ENCODE results near the gene PLCL2.

PLCL2 gene

GRCh38 chr3:17006132-17006852, 121.5 kb downstream of the PLCL2 start:
- Histone ChIP-seq H3K27me3 (ENCODE audit: control insufficient read depth, insufficient read depth, low read length) (no peaks in the 10 kb centered on the region), H3K36me3 (ENCODE audit: insufficient read depth, low read length) (no peaks in the 10 kb centered on the region), H3K4me3 (ENCODE audit: low read length) (no peak overlapping the region), H3K4me2 (ENCODE audit: low read length) (no peak overlapping the region), H3K9ac (ENCODE audit: low read depth, low read length) (no peak overlapping the region), H3K9me3 (replicated peaks; ENCODE audit: low read length) (no peaks in the 10 kb centered on the region), H3K4me1 (ENCODE audit: control insufficient read depth, insufficient read depth, low read length) (no peaks in the 10 kb centered on the region)

- H3K9me3 ChIP-seq (replicated peaks; ENCODE audit: low read length), result no peaks in the 10 kb centered on the region
- H3K4me1 ChIP-seq (ENCODE audit: control insufficient read depth, insufficient read depth, low read length), result no peaks in the 10 kb centered on the region
- no peaks in the 10 kb centered on the region for H3K27me3 ChIP-seq (ENCODE audit: control insufficient read depth, insufficient read depth, low read length)
- no peak overlapping the region for H3K4me3 ChIP-seq (ENCODE audit: low read length)
- H3K4me2 ChIP-seq (ENCODE audit: low read length), result no peak overlapping the region
- H3K36me3 ChIP-seq (ENCODE audit: insufficient read depth, low read length), result no peaks in the 10 kb centered on the region
- no peak overlapping the region for H3K9ac ChIP-seq (ENCODE audit: low read depth, low read length)
Observed at GRCh38 chr3:17007284-17007683, 122.5 kb downstream of the PLCL2 start.

GRCh38 chr3:17009826-17010225, 125.1 kb downstream of the PLCL2 start:
- Histone ChIP-seq H3K27me3 (ENCODE audit: control insufficient read depth, insufficient read depth, low read length) (no peaks in the 10 kb centered on the region), H3K36me3 (ENCODE audit: insufficient read depth, low read length) (no peaks in the 10 kb centered on the region), H3K4me3 (ENCODE audit: low read length) (no peak overlapping the region), H3K9me3 (replicated peaks; ENCODE audit: low read length) (no peaks in the 10 kb centered on the region), H3K4me2 (ENCODE audit: low read length) (no peak overlapping the region), H3K4me1 (ENCODE audit: control insufficient read depth, insufficient read depth, low read length) (no peaks in the 10 kb centered on the region), H3K9ac (ENCODE audit: low read depth, low read length) (no peak overlapping the region)

GRCh38 chr3:17011728-17012338, 127.1 kb downstream of the PLCL2 start:
- H3K4me1 ChIP-seq (ENCODE audit: control insufficient read depth, insufficient read depth, low read length), result no peaks in the 10 kb centered on the region
- no peaks in the 10 kb centered on the region for H3K9me3 ChIP-seq (replicated peaks; ENCODE audit: low read length)
- H3K36me3 ChIP-seq (ENCODE audit: insufficient read depth, low read length), result no peaks in the 10 kb centered on the region
- H3K4me3 ChIP-seq (ENCODE audit: low read length), result no peak overlapping the region
- no peak overlapping the region for H3K4me2 ChIP-seq (ENCODE audit: low read length)
- no peak overlapping the region for H3K9ac ChIP-seq (ENCODE audit: low read depth, low read length)
- no peaks in the 10 kb centered on the region for H3K27me3 ChIP-seq (ENCODE audit: control insufficient read depth, insufficient read depth, low read length)

GRCh38 chr3:17013050-17013449, 128.3 kb downstream of the PLCL2 start:
- Histone ChIP-seq H3K9ac (ENCODE audit: low read depth, low read length) (no peak overlapping the region), H3K36me3 (ENCODE audit: insufficient read depth, low read length) (no peaks in the 10 kb centered on the region)

GRCh38 chr3:17013571-17013970, 128.8 kb downstream of the PLCL2 start:
- Histone ChIP-seq H3K4me3 (ENCODE audit: low read length) (no peak overlapping the region), H3K9me3 (replicated peaks; ENCODE audit: low read length) (no peaks in the 10 kb centered on the region), H3K4me2 (ENCODE audit: low read length) (no peak overlapping the region), H3K36me3 (ENCODE audit: insufficient read depth, low read length) (no peaks in the 10 kb centered on the region), H3K9ac (ENCODE audit: low read depth, low read length) (no peak overlapping the region), H3K4me1 (ENCODE audit: control insufficient read depth, insufficient read depth, low read length) (no peaks in the 10 kb centered on the region), H3K27me3 (ENCODE audit: control insufficient read depth, insufficient read depth, low read length) (no peaks in the 10 kb centered on the region)

More at GRCh38 chr3:17013050-17013449, 128.3 kb downstream of the PLCL2 start:
- Histone ChIP-seq H3K4me2 (ENCODE audit: low read length) (no peak overlapping the region), H3K4me1 (ENCODE audit: control insufficient read depth, insufficient read depth, low read length) (no peaks in the 10 kb centered on the region), H3K27me3 (ENCODE audit: control insufficient read depth, insufficient read depth, low read length) (no peaks in the 10 kb centered on the region), H3K4me3 (ENCODE audit: low read length) (no peak overlapping the region), H3K9me3 (replicated peaks; ENCODE audit: low read length) (no peaks in the 10 kb centered on the region)

- no peak overlapping the region for H3K4me3 ChIP-seq (ENCODE audit: low read length)
- H3K27me3 ChIP-seq (ENCODE audit: control insufficient read depth, insufficient read depth, low read length), result no peaks in the 10 kb centered on the region
- no peaks in the 10 kb centered on the region for H3K4me1 ChIP-seq (ENCODE audit: control insufficient read depth, insufficient read depth, low read length)
- H3K36me3 ChIP-seq (ENCODE audit: insufficient read depth, low read length), result no peaks in the 10 kb centered on the region
- H3K4me2 ChIP-seq (ENCODE audit: low read length), result no peak overlapping the region
- no peaks in the 10 kb centered on the region for H3K9me3 ChIP-seq (replicated peaks; ENCODE audit: low read length)
- H3K9ac ChIP-seq (ENCODE audit: low read depth, low read length), result no peak overlapping the region
Observed at GRCh38 chr3:17014284-17014683, 129.5 kb downstream of the PLCL2 start.

- Histone ChIP-seq H3K27me3 (ENCODE audit: control insufficient read depth, insufficient read depth, low read length) (no peaks in the 10 kb centered on the region), H3K4me3 (ENCODE audit: low read length) (no peak overlapping the region), H3K9ac (ENCODE audit: low read depth, low read length) (no peak overlapping the region), H3K36me3 (ENCODE audit: insufficient read depth, low read length) (no peaks in the 10 kb centered on the region), H3K9me3 (replicated peaks; ENCODE audit: low read length) (no peaks in the 10 kb centered on the region), H3K4me1 (ENCODE audit: control insufficient read depth, insufficient read depth, low read length) (no peaks in the 10 kb centered on the region), H3K4me2 (ENCODE audit: low read length) (no peak overlapping the region)
Observed at GRCh38 chr3:17014709-17015108, 130.0 kb downstream of the PLCL2 start.

GRCh38 chr3:17021614-17022013, 136.9 kb downstream of the PLCL2 start:
- Histone ChIP-seq H3K27me3 (ENCODE audit: control insufficient read depth, insufficient read depth, low read length) (no peaks in the 10 kb centered on the region), H3K4me2 (ENCODE audit: low read length) (no peak overlapping the region), H3K9me3 (replicated peaks; ENCODE audit: low read length) (no peaks in the 10 kb centered on the region), H3K9ac (ENCODE audit: low read depth, low read length) (no peak overlapping the region), H3K4me1 (ENCODE audit: control insufficient read depth, insufficient read depth, low read length) (no peaks in the 10 kb centered on the region), H3K4me3 (ENCODE audit: low read length) (no peak overlapping the region), H3K36me3 (ENCODE audit: insufficient read depth, low read length) (no peaks in the 10 kb centered on the region)

GRCh38 chr3:17023006-17023664, 138.4 kb downstream of the PLCL2 start:
- Histone ChIP-seq H3K4me2 (ENCODE audit: low read length) (no peak overlapping the region), H3K9ac (ENCODE audit: low read depth, low read length) (no peak overlapping the region), H3K4me3 (ENCODE audit: low read length) (no peak overlapping the region), H3K4me1 (ENCODE audit: control insufficient read depth, insufficient read depth, low read length) (no peaks in the 10 kb centered on the region), H3K9me3 (replicated peaks; ENCODE audit: low read length) (no peaks in the 10 kb centered on the region), H3K36me3 (ENCODE audit: insufficient read depth, low read length) (no peaks in the 10 kb centered on the region), H3K27me3 (ENCODE audit: control insufficient read depth, insufficient read depth, low read length) (no peaks in the 10 kb centered on the region)

- Histone ChIP-seq H3K36me3 (ENCODE audit: insufficient read depth, low read length) (no peaks in the 10 kb centered on the region), H3K4me2 (ENCODE audit: low read length) (no peak overlapping the region), H3K9ac (ENCODE audit: low read depth, low read length) (no peak overlapping the region), H3K9me3 (replicated peaks; ENCODE audit: low read length) (no peaks in the 10 kb centered on the region), H3K4me1 (ENCODE audit: control insufficient read depth, insufficient read depth, low read length) (no peaks in the 10 kb centered on the region), H3K4me3 (ENCODE audit: low read length) (no peak overlapping the region), H3K27me3 (ENCODE audit: control insufficient read depth, insufficient read depth, low read length) (no peaks in the 10 kb centered on the region)
Observed at GRCh38 chr3:17025594-17026139, 140.9 kb downstream of the PLCL2 start.
